ENCODE results near the gene BSN. TPM values are rescaled to one million over a fixed set of nuclear protein-coding genes. Genes with fewer than 3 reads are reported as not detected.

BSN gene
- polyA plus RNA-seq, 1 donor (not counting 4 experiments of a cell fraction or from before 2014, with no cell fraction given) = under 0.01 TPM

GRCh38 chr3:49641921-49642707 is 87.8 kb downstream of the BSN start:
- Histone ChIP-seq H3K9ac (ENCODE audit: control insufficient read depth, extremely low read depth, insufficient read depth, low read length) (no peak overlapping the region), H3K36me3 (ENCODE audit: control insufficient read depth in 2 of 2, extremely low read depth in 1 of 2, insufficient read depth in 2 of 2, low read length in 2 of 2) (no peaks in the 10 kb centered on the region), H3K4me1 (ENCODE audit: control insufficient read depth, extremely low read depth, insufficient read depth, low read length) (peaks cover 19% of the 10 kb centered on the region), H2AFZ (ENCODE audit: control insufficient read depth, low read length) (no peak overlapping the region), H3K27ac (ENCODE audit: control insufficient read depth, insufficient read depth, low read length) (no peak overlapping the region), H3K27me3 (ENCODE audit: control insufficient read depth, extremely low read depth, insufficient read depth, low read length) (peaks cover 7% of the 10 kb centered on the region), H4K20me1 (ENCODE audit: control insufficient read depth, extremely low read depth, insufficient read depth, low read length) (no peaks in the 10 kb centered on the region), H3K4me2 (ENCODE audit: control insufficient read depth, extremely low read depth, insufficient read depth, low read depth, low read length) (no peak overlapping the region), H3K9me1 (ENCODE audit: control insufficient read depth, extremely low read depth, insufficient read depth, low read length) (peaks cover 3% of the 10 kb centered on the region), H3K4me3 (ENCODE audit: control insufficient read depth in 2 of 3, extremely low read depth in 1 of 3, insufficient read depth in 2 of 3, low read depth in 1 of 3, low read length in 3 of 3) (no peak overlapping the region), H3K79me2 (ENCODE audit: control insufficient read depth, insufficient read depth, low read length) (no peaks in the 10 kb centered on the region), H3K9me3 (ENCODE audit: control insufficient read depth, low read depth, low read length) (no peaks in the 10 kb centered on the region)
- no peak for TF ChIP-seq EZH2 (IDR thresholded peaks at IDR 0.05; ENCODE audit: low read length)
- TF ChIP-seq, protein P1, sequence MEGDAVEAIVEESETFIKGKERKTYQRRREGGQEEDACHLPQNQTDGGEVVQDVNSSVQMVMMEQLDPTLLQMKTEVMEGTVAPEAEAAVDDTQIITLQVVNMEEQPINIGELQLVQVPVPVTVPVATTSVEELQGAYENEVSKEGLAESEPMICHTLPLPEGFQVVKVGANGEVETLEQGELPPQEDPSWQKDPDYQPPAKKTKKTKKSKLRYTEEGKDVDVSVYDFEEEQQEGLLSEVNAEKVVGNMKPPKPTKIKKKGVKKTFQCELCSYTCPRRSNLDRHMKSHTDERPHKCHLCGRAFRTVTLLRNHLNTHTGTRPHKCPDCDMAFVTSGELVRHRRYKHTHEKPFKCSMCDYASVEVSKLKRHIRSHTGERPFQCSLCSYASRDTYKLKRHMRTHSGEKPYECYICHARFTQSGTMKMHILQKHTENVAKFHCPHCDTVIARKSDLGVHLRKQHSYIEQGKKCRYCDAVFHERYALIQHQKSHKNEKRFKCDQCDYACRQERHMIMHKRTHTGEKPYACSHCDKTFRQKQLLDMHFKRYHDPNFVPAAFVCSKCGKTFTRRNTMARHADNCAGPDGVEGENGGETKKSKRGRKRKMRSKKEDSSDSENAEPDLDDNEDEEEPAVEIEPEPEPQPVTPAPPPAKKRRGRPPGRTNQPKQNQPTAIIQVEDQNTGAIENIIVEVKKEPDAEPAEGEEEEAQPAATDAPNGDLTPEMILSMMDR (optimal IDR thresholded peaks at IDR 0.05 in 1 of 3, IDR thresholded peaks at IDR 0.05 in 1 of 3, conservative IDR thresholded peaks at IDR 0.05 in 1 of 3; ENCODE audit: extremely low read depth in 1 of 3, insufficient read depth in 2 of 3, low read length in 3 of 3) = no peak
- DNase-seq (ENCODE audit: low read depth, low spot score) = no peak
- no peak for FAIRE-seq
- dilution Hi-C loops (cut with MboI; ENCODE audit: extremely low pct_ligation_motif_present, low sequenced_read_pairs) = no loop called here

DNA sequence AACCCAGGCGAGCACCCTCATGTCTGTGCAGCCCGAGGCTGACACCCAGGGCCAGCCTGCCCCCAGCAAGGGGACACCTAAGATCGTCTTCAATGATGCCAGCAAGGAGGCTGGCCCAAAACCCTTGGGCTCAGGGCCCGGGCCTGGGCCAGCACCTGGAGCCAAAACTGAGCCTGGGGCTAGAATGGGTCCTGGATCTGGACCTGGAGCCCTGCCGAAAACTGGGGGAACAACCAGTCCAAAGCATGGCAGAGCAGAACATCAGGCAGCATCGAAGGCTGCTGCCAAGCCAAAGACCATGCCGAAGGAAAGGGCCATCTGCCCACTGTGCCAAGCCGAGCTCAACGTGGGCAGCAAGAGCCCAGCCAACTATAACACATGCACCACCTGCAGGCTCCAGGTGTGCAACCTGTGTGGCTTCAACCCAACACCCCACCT is 88.5 kb downstream of the BSN start:
- Histone ChIP-seq H3K79me2 (ENCODE audit: control insufficient read depth, insufficient read depth, low read length) (no peaks in the 10 kb centered on the region), H4K20me1 (ENCODE audit: control insufficient read depth, extremely low read depth, insufficient read depth, low read length) (no peaks in the 10 kb centered on the region), H3K36me3 (ENCODE audit: control insufficient read depth in 2 of 2, extremely low read depth in 1 of 2, insufficient read depth in 2 of 2, low read length in 2 of 2) (no peaks in the 10 kb centered on the region), H3K4me2 (ENCODE audit: control insufficient read depth, extremely low read depth, insufficient read depth, low read depth, low read length) (no peak overlapping the region), H3K9me3 (ENCODE audit: control insufficient read depth, low read depth, low read length) (no peaks in the 10 kb centered on the region), H3K27me3 (ENCODE audit: control insufficient read depth, extremely low read depth, insufficient read depth, low read length) (peaks cover 7% of the 10 kb centered on the region), H3K4me1 (ENCODE audit: control insufficient read depth, extremely low read depth, insufficient read depth, low read length) (peaks cover 13% of the 10 kb centered on the region), H3K4me3 (ENCODE audit: control insufficient read depth in 2 of 3, extremely low read depth in 1 of 3, insufficient read depth in 2 of 3, low read depth in 1 of 3, low read length in 3 of 3) (no peak overlapping the region), H3K27ac (ENCODE audit: control insufficient read depth, insufficient read depth, low read length) (no peak overlapping the region), H3K9me1 (ENCODE audit: control insufficient read depth, extremely low read depth, insufficient read depth, low read length) (no peaks in the 10 kb centered on the region), H3K9ac (ENCODE audit: control insufficient read depth, extremely low read depth, insufficient read depth, low read length) (no peak overlapping the region), H2AFZ (ENCODE audit: control insufficient read depth, low read length) (no peak overlapping the region)
- TF ChIP-seq EZH2 (IDR thresholded peaks at IDR 0.05; ENCODE audit: low read length) = no peak
- TF ChIP-seq, protein P1 (optimal IDR thresholded peaks at IDR 0.05 in 1 of 3, IDR thresholded peaks at IDR 0.05 in 1 of 3, conservative IDR thresholded peaks at IDR 0.05 in 1 of 3; ENCODE audit: extremely low read depth in 1 of 3, insufficient read depth in 2 of 3, low read length in 3 of 3) = no peak
- DNase-seq (ENCODE audit: low read depth, low spot score) (no peak), FAIRE-seq (no peak)
- dilution Hi-C loops (cut with MboI; ENCODE audit: extremely low pct_ligation_motif_present, low sequenced_read_pairs) = no loop called here
